Endodermal cell (in vitro differentiated cells): Measurements from ENCODE around the gene TCP11L2. TPM values are rescaled to one million over a fixed set of nuclear protein-coding genes. Genes with fewer than 3 reads are reported as not detected.

ENCODE experiments used
- DNase-seq: peaks from one replicate; pipeline ENCODE4 v3.0.0-alpha.2; 2017
- H3K27ac ChIP-seq: 2 replicates; pipeline ENCODE4 v1.5.1; 2013; ENCODE audit warnings: mild to moderate bottlenecking, low read depth, low read length, moderate library complexity
- H3K27me3 ChIP-seq: 2 replicates; pipeline ENCODE4 v1.6.1; 2013; ENCODE audit warnings: mild to moderate bottlenecking, low read length, moderate library complexity; ENCODE audit not compliant: insufficient read depth, control insufficient read depth, poor library complexity, severe bottlenecking
- H3K36me3 ChIP-seq: 2 replicates; pipeline ENCODE4 v1.7.0; 2013; ENCODE audit warnings: mild to moderate bottlenecking, low read length, moderate library complexity; ENCODE audit not compliant: control insufficient read depth, insufficient read depth
- H3K4me1 ChIP-seq: one replicate; pipeline ENCODE4 v1.7.0; 2013; ENCODE audit warnings: low read length; ENCODE audit not compliant: control insufficient read depth, insufficient read depth
- H3K4me3 ChIP-seq: 2 replicates; pipeline ENCODE4 v1.5.1; 2013; ENCODE audit warnings: mild to moderate bottlenecking, low read length, moderate library complexity
- H3K9ac ChIP-seq: 2 replicates; pipeline ENCODE4 v1.6.1; 2013; ENCODE audit warnings: mild to moderate bottlenecking, low read length, moderate library complexity; ENCODE audit not compliant: poor library complexity, severe bottlenecking; ENCODE audit errors: extremely low read depth
- H3K9me3 ChIP-seq: 2 replicates; pipeline ENCODE4 v1.6.1; 2013; ENCODE audit warnings: mild to moderate bottlenecking, low read length, moderate library complexity; ENCODE audit not compliant: control insufficient read depth
- H3K27ac Mint-ChIP-seq: 2 replicates; pipeline ENCODE4 v1.8.0; 2020; ENCODE audit warnings: mixed read lengths
- H3K27me3 Mint-ChIP-seq: 2 replicates; pipeline ENCODE4 v1.8.0; 2021; ENCODE audit warnings: mild to moderate bottlenecking, mixed read lengths; ENCODE audit not compliant: insufficient read depth
- H3K36me3 Mint-ChIP-seq: 2 replicates; pipeline ENCODE4 v1.8.0; 2020; ENCODE audit warnings: low read depth, mixed read lengths
- H3K4me1 Mint-ChIP-seq: 2 replicates; pipeline ENCODE4 v1.8.0; 2020; ENCODE audit warnings: mixed read lengths
- H3K4me3 Mint-ChIP-seq: 2 replicates; pipeline ENCODE4 v1.8.0; 2020; ENCODE audit warnings: mild to moderate bottlenecking, moderate library complexity, mixed read lengths
- H3K9me3 Mint-ChIP-seq: 2 replicates; pipeline ENCODE4 v1.8.0; 2020; ENCODE audit warnings: mild to moderate bottlenecking, mixed read lengths
- CTCF ChIP-seq: fragments of 200-600 bp; sonication (generic); conservative IDR thresholded peaks from 2 replicates; pipeline ENCODE4 v1.5.0; 2021; ENCODE audit warnings: antibody characterized with exemption, mild to moderate bottlenecking
- WGBS, 2 experiments: methylation state at CpG; one replicate each; pipeline versions ENCODE4 v1.1.5 to v1.1.7; 2013; ENCODE audit warnings: missing lambda C conversion rate in 2 of 2, mixed read lengths in 1 of 2; ENCODE audit not compliant: insufficient coverage in 1 of 2, insufficient read length in 1 of 2; 5-methylcytosine and 5-hydroxymethylcytosine counted together
- total RNA-seq, 2 donors: library from RNA; stranded (reverse); fragmentation: NEBNext Ultra II Directional in 1 of 2; extraction: Animal tissue kit (Norgen Biotek cat#: 25700) in 1 of 2; gene quantifications; 2 replicates in 1 of 2; 3 replicates in 1 of 2; pipeline ENCODE4 v1.2.1, GENCODE V29; 2021

Gene TCP11L2
- total RNA-seq, 2 donors from 2014 or later, result 7.8 to 15.3 TPM

DNA sequence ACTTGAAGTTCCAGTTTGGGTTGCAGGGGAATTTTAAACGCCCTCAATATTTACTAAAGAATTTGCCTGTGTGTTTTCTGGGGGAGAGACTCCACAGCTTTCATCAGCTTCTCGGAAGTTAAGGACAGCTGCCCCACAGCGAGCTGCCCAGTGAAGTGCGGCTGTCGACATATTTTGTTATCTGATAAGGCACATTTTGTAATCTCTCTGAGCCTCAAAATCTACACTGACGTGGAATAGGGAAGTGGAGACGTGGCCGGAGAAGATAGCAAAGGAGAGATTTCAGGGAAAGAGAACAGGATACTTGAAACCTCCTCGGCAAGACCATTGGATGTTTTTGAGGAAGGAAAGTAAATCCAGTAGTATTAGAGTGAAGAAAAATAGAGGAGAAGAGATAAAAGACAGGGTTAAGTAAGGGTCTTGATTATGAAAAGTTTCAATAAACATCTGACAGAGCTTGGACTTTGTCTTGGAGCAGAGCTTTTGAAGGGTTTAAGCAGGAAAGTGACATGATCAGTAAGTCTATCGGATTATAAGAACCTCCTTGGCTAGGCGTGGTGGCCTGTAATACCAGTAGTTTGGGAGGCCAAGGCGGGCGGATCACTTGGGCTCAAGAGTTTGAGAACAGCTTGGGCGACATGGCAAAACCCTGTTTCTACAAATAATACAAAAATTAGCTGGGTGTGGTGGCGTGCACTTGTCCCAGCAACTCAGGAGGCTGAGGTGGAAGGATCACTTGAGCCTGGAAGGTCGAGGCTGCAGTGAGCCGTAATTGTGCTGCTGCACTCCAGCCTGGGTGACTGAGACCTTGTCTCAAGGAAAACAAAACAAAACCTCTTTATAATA, 56.1 kb downstream of the TCP11L2 start:
- no peaks in the 10 kb centered on the region for H3K27me3 ChIP-seq
- DNase-seq, result no peak
- Mint-ChIP-seq H3K4me3 (peak overlapping the region; percentile 86), H3K27me3 (no peaks in the 10 kb centered on the region), H3K9me3 (no peaks in the 10 kb centered on the region), H3K36me3 (no peaks in the 10 kb centered on the region), H3K27ac (peak overlapping the region; percentile 96), H3K4me1 (peaks cover 5% of the 10 kb centered on the region)
- H3K4me3 ChIP-seq, result peak overlapping the region; percentile 87
- no peaks in the 10 kb centered on the region for H3K4me1 ChIP-seq
- 48 to 49% methylated on average over 13 to 17 of the region's 17 CpGs for WGBS, 2 experiments
- no peaks in the 10 kb centered on the region for H3K36me3 ChIP-seq
- peak overlapping the region; percentile 73 for H3K9ac ChIP-seq
- H3K9me3 ChIP-seq, result no peaks in the 10 kb centered on the region
- no peak for TF ChIP-seq CTCF
- peak overlapping the region; percentile 91 for H3K27ac ChIP-seq

GRCh38 chr12:106359646-106360399, 57.3 kb downstream of the TCP11L2 start:
- no peaks in the 10 kb centered on the region for H3K27me3 ChIP-seq
- Mint-ChIP-seq H3K27ac (no peak overlapping the region), H3K36me3 (peaks cover 3% of the 10 kb centered on the region), H3K4me3 (no peak overlapping the region), H3K9me3 (no peaks in the 10 kb centered on the region), H3K27me3 (no peaks in the 10 kb centered on the region), H3K4me1 (peaks cover 5% of the 10 kb centered on the region)
- no peak for DNase-seq
- H3K4me1 ChIP-seq, result no peaks in the 10 kb centered on the region
- H3K9me3 ChIP-seq, result no peaks in the 10 kb centered on the region
- H3K4me3 ChIP-seq, result no peak overlapping the region
- TF ChIP-seq CTCF, result no peak
- H3K27ac ChIP-seq, result no peak overlapping the region
- 83 to 85% methylated on average over 7 of the region's 7 CpGs for WGBS, 2 experiments
- no peaks in the 10 kb centered on the region for H3K36me3 ChIP-seq
- no peak overlapping the region for H3K9ac ChIP-seq

DNA sequence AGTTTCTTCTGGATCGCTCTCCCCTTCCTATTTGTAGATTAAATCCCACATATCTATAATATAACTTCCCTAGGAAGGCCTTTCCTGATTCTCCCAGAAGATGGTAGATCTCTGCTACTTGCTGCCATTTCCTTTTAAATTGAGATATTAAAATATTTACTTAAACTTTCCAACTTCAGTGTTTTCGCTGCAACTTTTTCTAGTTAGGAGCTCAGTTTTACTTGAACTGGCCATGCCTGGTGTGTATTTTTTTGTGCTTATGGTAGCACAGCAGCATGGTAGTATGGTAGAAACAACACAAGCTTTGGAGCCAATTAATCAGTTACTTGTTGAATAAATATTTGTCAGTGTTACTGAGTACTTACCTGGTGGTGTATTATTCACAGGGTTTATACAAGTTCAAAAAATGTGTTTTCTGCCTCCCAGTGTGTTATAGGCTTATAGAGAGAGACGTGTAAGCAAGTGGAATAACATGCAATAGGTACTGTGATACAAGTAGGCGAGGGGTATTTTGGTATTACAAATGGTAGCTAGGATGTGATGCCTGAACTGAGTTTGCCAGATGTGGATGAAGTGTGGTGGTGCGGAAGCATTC, 58.0 kb downstream of the TCP11L2 start:
- DNase-seq, result no peak
- no peak overlapping the region for H3K9ac ChIP-seq
- no peak overlapping the region for H3K27ac ChIP-seq
- Mint-ChIP-seq H3K27ac (no peak overlapping the region), H3K27me3 (no peaks in the 10 kb centered on the region), H3K9me3 (no peaks in the 10 kb centered on the region), H3K4me3 (no peak overlapping the region), H3K4me1 (peaks cover 5% of the 10 kb centered on the region), H3K36me3 (peaks cover 6% of the 10 kb centered on the region)
- H3K4me3 ChIP-seq, result no peak overlapping the region
- no peak for TF ChIP-seq CTCF
- H3K36me3 ChIP-seq, result no peaks in the 10 kb centered on the region
- no peaks in the 10 kb centered on the region for H3K4me1 ChIP-seq
- no peaks in the 10 kb centered on the region for H3K27me3 ChIP-seq
- WGBS, 2 experiments, result 94 to 95% methylated on average over 5 of the region's 5 CpGs
- H3K9me3 ChIP-seq, result no peaks in the 10 kb centered on the region
